GM21529 (cell line): ENCODE data around the gene CSAD.
"Not testable (repeated sequence)": the region's sequence is repeated elsewhere in the genome, so short reads cannot be mapped to it uniquely, and the experiment has no call there.

Experiments used
- ATAC-seq: cut with Tn5 transposase; IDR thresholded peaks from one replicate; pipeline ENCODE4 v1.9.1; 2021; ENCODE audit not compliant: unreplicated experiment

The CSAD gene

GRCh38 chr12:53112431-53112830, 68.3 kb downstream of the CSAD start:
- ATAC-seq: not testable (repeated sequence)
